GM18498 (cell line): ENCODE results near the gene MDN1.
A peak's percentile ranks its signal among the peaks of the same experiment; 100 is the strongest.

Experiments used
- ATAC-seq: cut with Tn5 transposase; IDR thresholded peaks from one replicate; pipeline ENCODE4 v1.9.1; 2021; ENCODE audit warnings: mild to moderate bottlenecking, moderate library complexity; ENCODE audit not compliant: unreplicated experiment

The MDN1 gene

DNA sequence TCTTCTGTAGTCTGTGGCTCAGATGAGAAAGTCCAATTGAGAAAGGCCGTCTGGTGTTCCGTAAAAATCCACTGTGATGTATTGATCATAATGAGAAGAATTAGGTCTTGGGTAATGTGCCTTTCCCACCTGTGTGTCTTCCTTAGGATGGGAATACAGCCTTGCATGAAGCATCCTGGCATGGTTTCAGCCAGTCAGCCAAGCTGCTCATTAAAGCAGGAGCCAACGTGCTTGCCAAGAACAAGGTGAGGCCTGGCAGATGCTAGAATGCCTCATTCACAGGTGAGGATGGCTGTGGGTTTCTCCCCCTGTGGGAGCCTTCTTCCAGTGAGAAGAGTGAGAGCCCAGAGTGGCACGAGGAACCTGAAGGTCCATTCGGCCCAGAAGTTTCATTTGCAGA is 213.7 kb downstream of the MDN1 start:
- no peak for ATAC-seq

DNA sequence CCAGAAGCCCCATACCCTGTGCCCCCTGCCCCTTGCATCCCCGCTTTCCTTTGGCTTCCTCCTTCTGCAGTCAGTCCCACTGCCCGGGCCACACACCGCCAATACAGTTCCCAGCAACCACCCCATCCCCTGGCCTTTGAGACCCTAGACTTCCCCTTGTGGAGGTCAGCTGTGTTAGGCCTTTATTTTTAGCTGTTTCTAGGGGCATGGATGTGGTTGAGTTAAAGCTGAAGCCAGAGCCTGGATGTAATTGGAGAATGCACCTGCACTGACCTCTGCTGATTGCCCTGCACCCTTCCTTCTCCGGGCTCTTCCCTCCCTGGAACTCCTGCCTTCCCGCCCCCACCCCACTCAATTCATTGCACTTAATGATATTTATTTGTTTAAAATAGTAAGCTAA is 214.9 kb downstream of the MDN1 start:
- no peak for ATAC-seq

DNA sequence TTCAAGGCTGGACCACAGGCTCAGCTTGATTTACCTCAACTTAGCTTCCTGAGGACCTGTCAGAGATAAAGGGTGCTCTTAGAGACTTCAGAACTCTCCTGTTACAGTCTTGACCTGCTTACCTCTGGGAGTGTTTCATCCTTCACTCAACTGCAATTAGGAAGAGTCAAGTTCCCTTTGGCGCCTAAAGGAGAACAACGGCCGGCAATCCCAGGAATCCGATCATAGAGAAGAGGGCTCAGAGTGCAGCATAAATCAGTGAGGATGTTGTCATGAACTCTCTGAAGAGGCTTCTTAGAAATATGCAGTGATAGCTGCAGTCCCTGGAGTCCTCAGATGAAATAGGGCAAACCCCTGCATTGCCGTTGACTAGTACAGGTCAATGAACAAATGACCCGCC is 217.4 kb downstream of the MDN1 start:
- ATAC-seq, result no peak

DNA sequence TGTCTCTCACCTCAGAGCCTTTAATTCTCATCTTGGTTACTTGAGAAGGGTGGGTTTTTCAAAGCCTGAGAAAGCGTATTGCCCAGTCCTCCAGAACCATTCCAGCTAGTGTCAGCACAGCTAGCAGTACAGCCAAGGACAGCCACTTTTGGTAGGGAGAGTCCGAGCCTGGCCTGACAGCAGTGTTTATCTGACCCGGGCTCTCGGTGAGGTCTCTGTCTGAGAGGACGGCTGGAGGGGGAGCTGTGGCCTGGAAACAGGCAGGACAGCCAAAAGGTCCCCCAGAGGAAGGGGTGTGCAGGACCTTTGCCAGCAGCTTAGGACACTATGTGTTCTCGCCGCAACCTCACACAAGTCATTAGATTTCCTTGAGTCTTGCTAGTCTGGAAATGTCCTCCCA is 219.9 kb downstream of the MDN1 start:
- no peak for ATAC-seq

DNA sequence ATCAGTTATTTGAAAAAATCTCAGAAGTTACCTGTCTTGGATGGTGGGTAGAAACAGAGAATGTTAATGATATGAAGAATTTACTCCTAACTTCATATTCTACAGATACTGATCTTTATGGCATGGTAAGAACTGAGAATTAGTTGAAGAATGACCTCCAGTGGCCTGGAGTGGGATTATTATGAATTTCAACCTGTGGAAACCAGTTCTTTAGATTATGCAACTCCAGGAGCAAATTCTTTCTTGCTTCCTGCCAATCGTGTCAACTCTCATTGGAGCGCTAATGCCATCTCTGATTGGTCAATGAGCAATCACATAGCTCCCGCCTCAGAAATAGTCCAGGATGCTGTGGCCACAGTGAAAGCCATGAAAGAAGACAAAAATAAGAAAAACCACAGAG is 221.6 kb downstream of the MDN1 start:
- ATAC-seq, result no peak

DNA sequence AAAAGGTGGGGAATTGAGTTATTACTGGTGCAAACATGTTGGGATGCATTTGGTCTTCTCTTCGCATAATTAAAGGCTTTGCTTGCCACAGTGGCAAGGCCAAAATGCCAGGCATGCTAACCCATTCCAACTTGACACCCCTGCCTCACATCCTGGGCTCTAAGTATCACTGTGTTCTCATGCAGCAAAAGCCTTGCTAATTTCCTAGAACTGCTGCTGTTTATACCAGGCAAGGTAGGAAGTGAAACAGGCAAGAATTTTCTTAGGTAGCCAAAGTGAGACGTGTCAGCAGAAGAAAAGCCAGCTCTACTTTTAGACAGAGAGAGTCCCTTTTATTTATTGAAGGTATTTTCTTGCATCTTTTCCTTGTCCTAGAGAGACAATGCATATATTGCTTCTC is 222.2 kb downstream of the MDN1 start:
- no peak for ATAC-seq

DNA sequence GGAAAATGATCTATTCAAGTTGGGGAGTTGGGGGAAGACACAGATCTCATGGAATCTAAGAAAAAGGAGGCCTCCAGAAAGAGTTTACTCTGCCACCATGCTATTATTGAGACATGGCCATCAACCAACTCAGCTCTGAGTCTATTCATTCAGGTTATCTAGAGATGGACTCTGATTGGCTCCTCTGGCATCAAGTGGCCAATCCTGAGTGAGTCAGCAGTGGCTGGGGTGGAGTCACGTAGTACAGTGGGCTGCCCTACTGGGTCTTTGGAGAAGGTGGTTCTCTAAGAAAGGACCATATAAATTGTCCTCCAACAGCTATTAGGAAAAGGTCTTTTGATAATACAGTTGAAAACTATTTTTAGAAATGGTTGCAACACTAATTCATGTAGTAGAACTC is 223.1 kb downstream of the MDN1 start:
- ATAC-seq, result no peak

DNA sequence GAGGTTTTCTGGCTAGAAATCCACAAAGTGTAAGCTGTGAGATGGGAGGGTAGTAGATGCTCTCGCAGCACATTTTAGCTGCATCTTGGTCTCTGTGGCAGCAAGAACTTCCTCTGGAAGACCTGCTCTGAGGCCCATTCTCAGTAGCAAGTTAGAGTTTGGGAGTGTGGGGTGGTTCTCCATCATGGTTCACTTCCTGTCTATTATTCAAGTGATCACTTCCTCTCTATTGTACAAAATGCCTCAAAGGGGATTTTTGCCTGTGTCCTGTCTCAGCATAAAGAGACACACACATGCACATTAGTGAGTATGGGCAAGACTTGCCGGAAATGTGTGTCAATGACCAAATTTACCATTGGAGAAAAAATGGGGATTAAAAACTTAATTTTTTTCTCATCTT is 223.5 kb downstream of the MDN1 start:
- peak; percentile 84 for ATAC-seq
